K562 (cell line): ENCODE data around the gene DAPK1. TPM values are rescaled to one million over a fixed set of nuclear protein-coding genes. Genes with fewer than 3 reads are reported as not detected.

ENCODE experiments used
- ATAC-seq: fragments of 200-7000 bp; cut with Tn5 transposase; 3 replicates; pipeline ENCODE4 v1.9.1; 2020; ENCODE audit warnings: moderate library complexity
- BruUV-seq: library from RNA; stranded (reverse); fragments of 400-500 nt; replicated peaks from 2 replicates; lab custom pipeline; 2021; lab: Mats Ljungman, UMichigan
- CTCF ChIA-PET: fragments of 300-600 bp; formaldehyde crosslinking; extraction: SDS; loops from one replicate; lab custom pipeline; 2021; ENCODE audit warnings: low intra/inter-chr PET ratio; lab: Yijun Ruan, JAX
- POLR2A ChIA-PET: fragments of 300-600, 350-650 bp; sonication (Branson Sonifier 250); formaldehyde crosslinking; extraction: SDS; loops from one replicate; lab custom pipeline; 2021; ENCODE audit warnings: antibody characterized with exemption, inconsistent platforms; lab: Yijun Ruan, JAX
- DNase-seq, 4 experiments: peaks; one replicate each; pipeline versions ENCODE4 v3.0.0 to v3.0.0-alpha.2; 2011 to 2018; ENCODE audit warnings: low spot score in 3 of 4, mixed read lengths in 3 of 4; ENCODE audit errors: extremely low read depth in 1 of 4
- FAIRE-seq: peaks from 2 replicates; lab custom pipeline; 2011; peaks lifted over from hg19 to GRCh38; lab: Jason Lieb, UNC
- H2AFZ ChIP-seq: 2 replicates; pipeline ENCODE4 v1.6.0; 2011; ENCODE audit warnings: low read depth, low read length, control low read depth, inconsistent platforms
- H3K27ac ChIP-seq: fragments of 200-600 bp; 3 replicates; pipeline ENCODE4 v1.8.0; 2011; ENCODE audit warnings: low read depth, mild to moderate bottlenecking, control low read depth, inconsistent platforms, low read length, moderate library complexity, mixed read lengths; ENCODE audit errors: extremely low read depth
- H3K27me3 ChIP-seq, 2 experiments: fragments of 300-600 bp in 1 of 2; 2 replicates in 1 of 2; 3 replicates in 1 of 2; pipeline versions ENCODE4 v1.6.0 to v1.8.0; 2011; ENCODE audit warnings: inconsistent platforms in 2 of 2, low read length in 2 of 2, mild to moderate bottlenecking in 1 of 2, mixed read lengths in 1 of 2, moderate library complexity in 1 of 2; ENCODE audit not compliant: control insufficient read depth in 2 of 2, insufficient read depth in 2 of 2
- H3K36me3 ChIP-seq: fragments of 300-600 bp; 3 replicates; pipeline ENCODE4 v1.8.0; 2011; ENCODE audit warnings: mild to moderate bottlenecking, low read length, inconsistent platforms; ENCODE audit not compliant: control insufficient read depth, insufficient read depth
- H3K4me1 ChIP-seq, 2 experiments: fragments of 200-600 bp in 1 of 2; replicated peaks in 1 of 2; 2 replicates in 1 of 2; 3 replicates in 1 of 2; pipeline versions ENCODE4 v1.5.1 to v1.8.0; 2011; ENCODE audit warnings: inconsistent platforms in 2 of 2, low read length in 2 of 2, mild to moderate bottlenecking in 1 of 2, mixed read lengths in 1 of 2, moderate library complexity in 1 of 2; ENCODE audit not compliant: control insufficient read depth in 2 of 2, insufficient read depth in 2 of 2
- H3K4me2 ChIP-seq: 2 replicates; pipeline ENCODE4 v1.6.1; 2011; ENCODE audit warnings: low read length, control low read depth, inconsistent platforms, mixed read lengths; ENCODE audit not compliant: insufficient read depth
- H3K4me3 ChIP-seq: fragments of 200-600 bp; sonication (generic), shearing (Covaris generic); 2 replicates; pipeline ENCODE4 v1.5.1; 2016; ENCODE audit warnings: control low read depth, inconsistent platforms
- H3K79me2 ChIP-seq: fragments of 200-600 bp; 3 replicates; pipeline ENCODE4 v1.8.0; 2011; ENCODE audit warnings: low read length, inconsistent platforms; ENCODE audit not compliant: control insufficient read depth, insufficient read depth
- H3K9ac ChIP-seq, 2 experiments: 2 replicates each; pipeline versions ENCODE4 v1.6.0 to v1.6.1; 2011; ENCODE audit warnings: low read depth in 2 of 2, low read length in 2 of 2, control low read depth in 1 of 2, inconsistent platforms in 1 of 2, mild to moderate bottlenecking in 1 of 2, mixed read lengths in 1 of 2; ENCODE audit not compliant: insufficient read depth in 1 of 2
- H3K9me1 ChIP-seq: one replicate; pipeline ENCODE4 v1.6.0; 2011; ENCODE audit warnings: inconsistent platforms, mild to moderate bottlenecking, low read length, moderate library complexity; ENCODE audit not compliant: control insufficient read depth, insufficient read depth
- H3K9me3 ChIP-seq: replicated peaks from 2 replicates; pipeline ENCODE4 v1.5.1; 2011; ENCODE audit warnings: low read depth, low read length, inconsistent platforms; ENCODE audit not compliant: control insufficient read depth, insufficient read depth
- H4K20me1 ChIP-seq: replicated peaks from 2 replicates; pipeline ENCODE4 v1.6.1; 2011; ENCODE audit warnings: low read length, inconsistent platforms, mixed read lengths; ENCODE audit not compliant: control insufficient read depth, insufficient read depth
- C11orf30 ChIP-seq: fragments of 450-650 bp; IDR thresholded peaks from 2 replicates; pipeline ENCODE4 v1.6.1; 2016; ENCODE audit warnings: low read depth, mild to moderate bottlenecking
- CBX1 ChIP-seq: sonication (generic); IDR thresholded peaks from 2 replicates; pipeline ENCODE4 v1.6.1; 2016; ENCODE audit warnings: antibody characterized with exemption, low read depth, mild to moderate bottlenecking
- HMG20A ChIP-seq: fragments of 450-650 bp; formaldehyde crosslinking; conservative IDR thresholded peaks from 2 replicates; pipeline ENCODE4 v1.4.0; 2020; ENCODE audit warnings: mild to moderate bottlenecking, mixed read lengths
- KLF10 ChIP-seq: fragments of 250-450 bp; sonication (Bioruptor Pico); IDR thresholded peaks from 2 replicates; pipeline ENCODE4 v1.6.1; 2021; ENCODE audit warnings: matching md5 sums
- MAFF ChIP-seq: IDR thresholded peaks from 2 replicates; pipeline ENCODE4 v1.6.1; 2012; ENCODE audit warnings: low read length, improper control_type of control experiment
- MAFK ChIP-seq: IDR thresholded peaks from 2 replicates; pipeline ENCODE4 v1.6.1; 2011; ENCODE audit warnings: low read length, improper control_type of control experiment
- ZNF316 ChIP-seq: fragments of 450-650 bp; IDR thresholded peaks from 2 replicates; pipeline ENCODE4 v1.6.1; 2016
- WGBS: fragments of 100-300 bp; shearing (Covaris generic); methylation state at CpG from one replicate; pipeline ENCODE4 v1.1.6; 2016; ENCODE audit warnings: low coverage, mixed read lengths; ENCODE audit not compliant: insufficient coverage; ENCODE audit errors: missing lambda C conversion rate; 5-methylcytosine and 5-hydroxymethylcytosine counted together
- in situ Hi-C: fragments of 300-500 bp; cut with MboI; formaldehyde crosslinking; loops from 4 replicates; pipeline ENCODE4 v1.15.0; 2018; ENCODE audit warnings: inconsistent platforms, mixed read lengths
- intact Hi-C: fragments of 100-400 bp; cut with micrococcal nuclease; formaldehyde crosslinking; loops from 2 replicates; pipeline ENCODE4 v1.14.2; 2022
- polyA plus RNA-seq, 8 experiments: library from polyadenylated mRNA; depleted of rRNA in 4 of 8; stranded (reverse) in 5 of 8; unstranded in 3 of 8; fragments of >200 nt; fragmentation: Nextera tagmentation in 2 of 8; fragmentation: Illumina TruSeq in 1 of 8; extraction: Ambion mirVana in 2 of 8; extraction: Trizol in 1 of 8; gene quantifications; 2 replicates each; pipeline versions ENCODE4 v1.2.1 to v1.2.3, GENCODE V29; 2011 to 2014; ENCODE audit warnings: inconsistent platforms in 1 of 8, missing spikeins in 1 of 8
- total RNA-seq, 7 experiments: library from RNA; depleted of rRNA in 6 of 7; stranded (reverse); fragments of >200 nt in 6 of 7; fragmentation: Illumina TruSeq in 2 of 7; extraction: Trizol in 2 of 7; gene quantifications; 2 replicates each; pipeline versions ENCODE4 v1.2.1 to v1.2.3, GENCODE V29; 2011 to 2021; ENCODE audit warnings: low replicate concordance in 1 of 7
- TF ChIP-seq, protein P1 (sequence below), 2 experiments: fragments of 150-350 bp in 1 of 2; IDR thresholded peaks; 2 replicates each; pipeline ENCODE4 v1.6.1; 2012 to 2016; ENCODE audit warnings: low read depth in 2 of 2, low read length in 2 of 2, mild to moderate bottlenecking in 1 of 2, moderate library complexity in 1 of 2
- TF ChIP-seq, protein P2 (sequence below): fragments of 250-450 bp; sonication (Bioruptor Pico); IDR thresholded peaks from 2 replicates; pipeline ENCODE4 v1.4.0; 2020

The DAPK1 gene
- total and polyA plus RNA-seq, 9 of the 15 experiments (the other 6 are each of a cell fraction or from before 2014, with no cell fraction given) = 1.7 to 26.4 (median 15.8) TPM

DNA sequence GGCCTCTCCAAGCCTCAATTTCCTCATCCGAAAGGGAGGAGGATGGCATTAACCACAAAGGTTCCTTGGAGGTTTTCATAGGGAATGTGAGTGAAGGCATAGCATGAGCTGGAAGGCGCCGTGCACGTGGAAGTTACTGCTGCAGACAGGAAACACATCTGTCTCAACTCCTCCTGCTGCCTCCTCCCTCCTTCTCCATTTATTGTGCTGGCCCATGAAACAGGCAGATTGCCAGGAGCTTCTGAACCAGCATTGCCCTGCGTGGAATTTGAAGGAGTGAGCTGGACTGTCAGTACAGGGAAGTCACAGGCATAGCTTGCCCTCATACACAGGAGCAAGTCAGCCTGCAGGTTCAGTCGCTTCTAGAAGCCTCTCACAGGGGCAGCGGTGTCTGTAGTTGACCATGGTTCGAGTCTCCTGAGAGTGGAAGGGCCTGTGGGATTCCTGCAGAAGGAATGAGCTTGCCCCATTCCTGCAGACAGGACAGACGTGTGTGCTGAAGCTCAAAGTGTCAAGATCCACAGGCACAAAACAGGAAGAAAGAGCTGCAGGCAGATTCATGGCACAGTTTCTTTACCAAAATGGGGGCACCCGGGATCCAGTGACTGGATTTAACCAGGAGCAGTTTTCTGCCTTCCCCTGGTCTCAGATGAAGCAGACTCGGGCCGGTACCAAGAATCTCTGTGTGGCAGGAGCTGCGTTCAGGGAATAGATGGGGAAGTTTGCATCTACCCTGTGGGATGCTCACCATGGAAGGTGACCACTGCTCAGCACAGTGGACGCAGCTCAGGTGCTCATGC, 179.5 kb downstream of the DAPK1 start (continued):
- no peak for TF ChIP-seq KLF10 (CRISPR knock-in tag)
- TF ChIP-seq, protein P1, sequence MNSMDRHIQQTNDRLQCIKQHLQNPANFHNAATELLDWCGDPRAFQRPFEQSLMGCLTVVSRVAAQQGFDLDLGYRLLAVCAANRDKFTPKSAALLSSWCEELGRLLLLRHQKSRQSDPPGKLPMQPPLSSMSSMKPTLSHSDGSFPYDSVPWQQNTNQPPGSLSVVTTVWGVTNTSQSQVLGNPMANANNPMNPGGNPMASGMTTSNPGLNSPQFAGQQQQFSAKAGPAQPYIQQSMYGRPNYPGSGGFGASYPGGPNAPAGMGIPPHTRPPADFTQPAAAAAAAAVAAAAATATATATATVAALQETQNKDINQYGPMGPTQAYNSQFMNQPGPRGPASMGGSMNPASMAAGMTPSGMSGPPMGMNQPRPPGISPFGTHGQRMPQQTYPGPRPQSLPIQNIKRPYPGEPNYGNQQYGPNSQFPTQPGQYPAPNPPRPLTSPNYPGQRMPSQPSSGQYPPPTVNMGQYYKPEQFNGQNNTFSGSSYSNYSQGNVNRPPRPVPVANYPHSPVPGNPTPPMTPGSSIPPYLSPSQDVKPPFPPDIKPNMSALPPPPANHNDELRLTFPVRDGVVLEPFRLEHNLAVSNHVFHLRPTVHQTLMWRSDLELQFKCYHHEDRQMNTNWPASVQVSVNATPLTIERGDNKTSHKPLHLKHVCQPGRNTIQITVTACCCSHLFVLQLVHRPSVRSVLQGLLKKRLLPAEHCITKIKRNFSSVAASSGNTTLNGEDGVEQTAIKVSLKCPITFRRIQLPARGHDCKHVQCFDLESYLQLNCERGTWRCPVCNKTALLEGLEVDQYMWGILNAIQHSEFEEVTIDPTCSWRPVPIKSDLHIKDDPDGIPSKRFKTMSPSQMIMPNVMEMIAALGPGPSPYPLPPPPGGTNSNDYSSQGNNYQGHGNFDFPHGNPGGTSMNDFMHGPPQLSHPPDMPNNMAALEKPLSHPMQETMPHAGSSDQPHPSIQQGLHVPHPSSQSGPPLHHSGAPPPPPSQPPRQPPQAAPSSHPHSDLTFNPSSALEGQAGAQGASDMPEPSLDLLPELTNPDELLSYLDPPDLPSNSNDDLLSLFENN (IDR thresholded peaks at IDR 0.05; ENCODE audit: low read depth in 2 of 2, low read length in 2 of 2) = no peak

DNA sequence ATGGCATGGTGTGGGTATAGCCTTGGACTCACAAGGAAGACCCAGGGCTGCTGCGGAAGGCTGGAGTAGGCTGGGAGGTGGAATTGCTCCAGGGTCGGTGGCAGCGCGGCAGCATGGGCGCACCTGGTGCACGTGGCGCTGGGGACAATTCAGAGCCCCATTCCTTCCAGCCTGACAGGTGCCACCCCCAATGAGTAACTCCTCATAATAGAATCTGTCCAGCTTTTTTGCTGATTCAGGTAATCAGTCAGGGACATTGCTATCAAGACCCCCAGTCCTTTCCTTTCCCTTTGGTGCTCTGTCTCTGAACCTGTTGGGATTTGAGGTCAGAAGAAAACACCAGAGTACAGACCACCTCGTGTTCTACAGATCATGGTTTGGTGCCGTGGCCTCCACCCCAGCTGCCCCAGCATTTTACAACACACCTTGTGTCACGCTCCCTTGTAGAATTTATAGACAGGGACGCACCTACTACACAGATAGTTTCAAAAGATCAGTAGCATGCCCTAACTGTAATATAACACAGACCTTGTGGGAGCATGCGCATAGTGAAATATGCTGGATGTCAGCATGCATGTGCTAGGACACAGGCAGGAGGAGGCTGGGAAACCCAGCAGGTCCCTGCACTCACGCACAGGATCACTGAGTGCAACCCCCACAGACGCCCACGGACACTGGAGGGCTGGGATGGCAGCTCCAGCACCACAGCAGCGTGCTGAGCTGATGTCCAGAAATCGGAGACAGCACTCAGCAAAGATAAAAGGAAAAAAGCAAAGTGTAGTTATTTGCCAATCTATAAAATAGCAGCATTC, 180.3 kb downstream of the DAPK1 start:
- Histone ChIP-seq H4K20me1 (no peaks in the 10 kb centered on the region), H2AFZ (no peak overlapping the region), H3K79me2 (no peaks in the 10 kb centered on the region), H3K4me2 (no peak overlapping the region), H3K36me3 (peaks cover 7% of the 10 kb centered on the region; the same call in 1 of the 3 replicates), H3K9me3 (no peaks in the 10 kb centered on the region), H3K27ac (no peak overlapping the region), H3K4me1 (peaks cover 13 to 15% of the 10 kb centered on the region in 2 experiments; a peak in 4 of 5 replicates), H3K9me1 (peaks cover 2% of the 10 kb centered on the region), H3K9ac (no peak overlapping the region), H3K4me3 (no peak overlapping the region), H3K27me3 (no peaks in the 10 kb centered on the region)
- ChIA-PET CTCF (interaction anchor here (1.8 kb wide), 1 partner anchor 135 kb away, joined by 7 read pairs; no protein-coding TSS in a partner anchor), POLR2A (no interaction called here)
- FAIRE-seq = no peak
- intact Hi-C loops = loop anchor here (1.0 kb wide), 1 partner anchor 135 kb away; no protein-coding TSS in a partner anchor
- in situ Hi-C loops = loop anchor here (5.0 to 25.0 kb wide), 3 partner anchors 134 to 634 kb away; no protein-coding TSS in a partner anchor
- WGBS = 66% methylated on average over 13 of the region's 17 CpGs
- no peak for DNase-seq
- no peak for ATAC-seq
- no TSS peak for BruUV-seq
- peak; percentile 39; the same call in 1 of the 2 replicates for TF ChIP-seq MAFF
- peak; percentile 12; the same call in 1 of the 2 replicates for TF ChIP-seq MAFK
- TF ChIP-seq HMG20A (CRISPR knock-in tag) = no peak
- TF ChIP-seq, protein P2, sequence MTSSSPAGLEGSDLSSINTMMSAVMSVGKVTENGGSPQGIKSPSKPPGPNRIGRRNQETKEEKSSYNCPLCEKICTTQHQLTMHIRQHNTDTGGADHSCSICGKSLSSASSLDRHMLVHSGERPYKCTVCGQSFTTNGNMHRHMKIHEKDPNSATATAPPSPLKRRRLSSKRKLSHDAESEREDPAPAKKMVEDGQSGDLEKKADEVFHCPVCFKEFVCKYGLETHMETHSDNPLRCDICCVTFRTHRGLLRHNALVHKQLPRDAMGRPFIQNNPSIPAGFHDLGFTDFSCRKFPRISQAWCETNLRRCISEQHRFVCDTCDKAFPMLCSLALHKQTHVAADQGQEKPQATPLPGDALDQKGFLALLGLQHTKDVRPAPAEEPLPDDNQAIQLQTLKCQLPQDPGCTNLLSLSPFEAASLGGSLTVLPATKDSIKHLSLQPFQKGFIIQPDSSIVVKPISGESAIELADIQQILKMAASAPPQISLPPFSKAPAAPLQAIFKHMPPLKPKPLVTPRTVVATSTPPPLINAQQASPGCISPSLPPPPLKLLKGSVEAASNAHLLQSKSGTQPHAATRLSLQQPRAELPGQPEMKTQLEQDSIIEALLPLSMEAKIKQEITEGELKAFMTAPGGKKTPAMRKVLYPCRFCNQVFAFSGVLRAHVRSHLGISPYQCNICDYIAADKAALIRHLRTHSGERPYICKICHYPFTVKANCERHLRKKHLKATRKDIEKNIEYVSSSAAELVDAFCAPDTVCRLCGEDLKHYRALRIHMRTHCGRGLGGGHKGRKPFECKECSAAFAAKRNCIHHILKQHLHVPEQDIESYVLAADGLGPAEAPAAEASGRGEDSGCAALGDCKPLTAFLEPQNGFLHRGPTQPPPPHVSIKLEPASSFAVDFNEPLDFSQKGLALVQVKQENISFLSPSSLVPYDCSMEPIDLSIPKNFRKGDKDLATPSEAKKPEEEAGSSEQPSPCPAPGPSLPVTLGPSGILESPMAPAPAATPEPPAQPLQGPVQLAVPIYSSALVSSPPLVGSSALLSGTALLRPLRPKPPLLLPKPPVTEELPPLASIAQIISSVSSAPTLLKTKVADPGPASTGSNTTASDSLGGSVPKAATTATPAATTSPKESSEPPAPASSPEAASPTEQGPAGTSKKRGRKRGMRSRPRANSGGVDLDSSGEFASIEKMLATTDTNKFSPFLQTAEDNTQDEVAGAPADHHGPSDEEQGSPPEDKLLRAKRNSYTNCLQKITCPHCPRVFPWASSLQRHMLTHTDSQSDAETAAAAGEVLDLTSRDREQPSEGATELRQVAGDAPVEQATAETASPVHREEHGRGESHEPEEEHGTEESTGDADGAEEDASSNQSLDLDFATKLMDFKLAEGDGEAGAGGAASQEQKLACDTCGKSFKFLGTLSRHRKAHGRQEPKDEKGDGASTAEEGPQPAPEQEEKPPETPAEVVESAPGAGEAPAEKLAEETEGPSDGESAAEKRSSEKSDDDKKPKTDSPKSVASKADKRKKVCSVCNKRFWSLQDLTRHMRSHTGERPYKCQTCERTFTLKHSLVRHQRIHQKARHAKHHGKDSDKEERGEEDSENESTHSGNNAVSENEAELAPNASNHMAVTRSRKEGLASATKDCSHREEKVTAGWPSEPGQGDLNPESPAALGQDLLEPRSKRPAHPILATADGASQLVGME = no peak
- no peak for TF ChIP-seq CBX1
- peak; percentile 74; the same call in 1 of the 2 replicates for TF ChIP-seq ZNF316
- TF ChIP-seq C11orf30 = peak; percentile 63
- TF ChIP-seq, all 486 proteins: peak for 4
